ENCODE measurements around the gene CADPS2.

GRCh38 chr7:122829962-122830361 lies 56.3 kb downstream of the CADPS2 start:
- TF ChIP-seq CTCF (conservative IDR thresholded peaks at IDR 0.05 in 1 of 2, IDR thresholded peaks at IDR 0.05 in 1 of 2; ENCODE audit: low read depth in 1 of 2, low read length in 2 of 2) (no peak), EZH2 (IDR thresholded peaks at IDR 0.05; ENCODE audit: low read length, missing control alignments) (no peak)
